MG63 (cell line): ENCODE results near the gene DLL3. TPM values are rescaled to one million over a fixed set of nuclear protein-coding genes. Genes with fewer than 3 reads are reported as not detected.

ENCODE experiments used
- DNase-seq: peaks from one replicate; pipeline ENCODE4 v3.0.0-alpha.2; 2020
- H3K27me3 ChIP-seq: fragments of 250-450 bp; sonication (Bioruptor Pico); 2 replicates; pipeline ENCODE4 v1.5.1; 2020; ENCODE audit warnings: mild to moderate bottlenecking, moderate library complexity
- H3K36me3 ChIP-seq: fragments of 250-450 bp; sonication (Bioruptor Pico); 2 replicates; pipeline ENCODE4 v1.5.1; 2020; ENCODE audit warnings: mild to moderate bottlenecking, moderate library complexity
- H3K4me3 ChIP-seq: fragments of 250-450 bp; sonication (Bioruptor Pico); 2 replicates; pipeline ENCODE4 v1.5.1; 2020; ENCODE audit warnings: mild to moderate bottlenecking, moderate library complexity
- H3K9me3 ChIP-seq: fragments of 250-450 bp; sonication (Bioruptor Pico); 2 replicates; pipeline ENCODE4 v1.5.1; 2020; ENCODE audit warnings: mild to moderate bottlenecking, moderate library complexity
- total RNA-seq: library from RNA; depleted of rRNA; stranded (reverse); fragments of >200 nt; shearing (Covaris generic); gene quantifications from 2 replicates; pipeline ENCODE4 v1.2.3, GENCODE V29; 2014; ENCODE audit warnings: low replicate concordance

Gene DLL3
- total RNA-seq, 1 experiment from 2014 or later, result 5.6 TPM

- DNase-seq, result no peak
- Histone ChIP-seq H3K9me3 (no peaks in the 10 kb centered on the region), H3K27me3 (no peaks in the 10 kb centered on the region), H3K36me3 (peaks cover 51% of the 10 kb centered on the region), H3K4me3 (peak overlapping the region; percentile 100)
Observed at GRCh38 chr19:39479916-39480315, 18.8 kb upstream of the DLL3 start.

- peak; percentile 98 for DNase-seq
- H3K36me3 ChIP-seq, result peaks cover 54% of the 10 kb centered on the region
- H3K27me3 ChIP-seq, result no peaks in the 10 kb centered on the region
- H3K4me3 ChIP-seq, result peak within 1 kb of the TSS; percentile 100
- no peaks in the 10 kb centered on the region for H3K9me3 ChIP-seq
Observed at GRCh38 chr19:39480337-39481228, 18.2 kb upstream of the DLL3 start, which contains the start of gene TIMM50. Gene TIMM50, plus strand, starts transcription at chr19:39480838. Its CDS starts 16 bp downstream, at chr19:39480854.

GRCh38 chr19:39481229-39481545 lies 17.6 kb upstream of the DLL3 start:
- H3K9me3 ChIP-seq, result no peaks in the 10 kb centered on the region
- DNase-seq, result peak; percentile 10
- no peaks in the 10 kb centered on the region for H3K27me3 ChIP-seq
- peaks cover 54% of the 10 kb centered on the region for H3K36me3 ChIP-seq
- H3K4me3 ChIP-seq, result peak overlapping the region; percentile 100

- no peaks in the 10 kb centered on the region for H3K27me3 ChIP-seq
- peaks cover 54% of the 10 kb centered on the region for H3K36me3 ChIP-seq
- H3K9me3 ChIP-seq, result no peaks in the 10 kb centered on the region
- H3K4me3 ChIP-seq, result peak overlapping the region; percentile 100
- DNase-seq, result no peak
Observed at GRCh38 chr19:39481676-39482075, 17.1 kb upstream of the DLL3 start.

- Histone ChIP-seq H3K27me3 (no peaks in the 10 kb centered on the region), H3K36me3 (peaks cover 64% of the 10 kb centered on the region), H3K4me3 (no peak overlapping the region), H3K9me3 (no peaks in the 10 kb centered on the region)
- no peak for DNase-seq
Observed at GRCh38 chr19:39483141-39483540, 15.6 kb upstream of the DLL3 start.

GRCh38 chr19:39489756-39490155 lies 9.0 kb upstream of the DLL3 start:
- Histone ChIP-seq H3K27me3 (no peaks in the 10 kb centered on the region), H3K4me3 (no peak overlapping the region), H3K9me3 (no peaks in the 10 kb centered on the region), H3K36me3 (peaks cover 56% of the 10 kb centered on the region)
- DNase-seq, result no peak

GRCh38 chr19:39492225-39492624 lies 6.5 kb upstream of the DLL3 start:
- no peak for DNase-seq
- Histone ChIP-seq H3K9me3 (no peaks in the 10 kb centered on the region), H3K27me3 (peaks cover 3% of the 10 kb centered on the region; the same call in 1 of the 2 replicates), H3K36me3 (peaks cover 33% of the 10 kb centered on the region), H3K4me3 (no peak overlapping the region)

- H3K36me3 ChIP-seq, result peaks cover 29% of the 10 kb centered on the region
- peaks cover 8% of the 10 kb centered on the region for H3K27me3 ChIP-seq
- no peak for DNase-seq
- H3K4me3 ChIP-seq, result no peak overlapping the region
- H3K9me3 ChIP-seq, result no peaks in the 10 kb centered on the region
Observed at GRCh38 chr19:39492788-39493187, 6.0 kb upstream of the DLL3 start.

GRCh38 chr19:39494661-39495060 lies 4.1 kb upstream of the DLL3 start:
- peaks cover 10% of the 10 kb centered on the region for H3K36me3 ChIP-seq
- H3K4me3 ChIP-seq, result no peak overlapping the region
- H3K27me3 ChIP-seq, result peaks cover 24% of the 10 kb centered on the region
- no peak for DNase-seq
- H3K9me3 ChIP-seq, result no peaks in the 10 kb centered on the region

GRCh38 chr19:39496063-39496462 lies 2.7 kb upstream of the DLL3 start:
- peaks cover 3% of the 10 kb centered on the region for H3K36me3 ChIP-seq
- H3K4me3 ChIP-seq, result no peak overlapping the region
- peaks cover 35% of the 10 kb centered on the region for H3K27me3 ChIP-seq
- no peak for DNase-seq
- no peaks in the 10 kb centered on the region for H3K9me3 ChIP-seq

- H3K27me3 ChIP-seq, result peaks cover 41% of the 10 kb centered on the region
- H3K9me3 ChIP-seq, result no peaks in the 10 kb centered on the region
- H3K36me3 ChIP-seq, result no peaks in the 10 kb centered on the region
- no peak for DNase-seq
- H3K4me3 ChIP-seq, result no peak overlapping the region
Observed at GRCh38 chr19:39497701-39497995, 1.1 kb upstream of the DLL3 start.

GRCh38 chr19:39497996-39498797 lies 550 bp upstream of the DLL3 start:
- DNase-seq, result peak; percentile 34
- no peaks in the 10 kb centered on the region for H3K36me3 ChIP-seq
- H3K4me3 ChIP-seq, result no peak overlapping the region
- H3K9me3 ChIP-seq, result no peaks in the 10 kb centered on the region
- peaks cover 41% of the 10 kb centered on the region for H3K27me3 ChIP-seq

GRCh38 chr19:39499932-39500331 lies 1.2 kb downstream of the DLL3 start:
- Histone ChIP-seq H3K27me3 (peaks cover 41% of the 10 kb centered on the region), H3K4me3 (no peak overlapping the region), H3K9me3 (no peaks in the 10 kb centered on the region), H3K36me3 (no peaks in the 10 kb centered on the region)
- no peak for DNase-seq

GRCh38 chr19:39500543-39500942 lies 1.8 kb downstream of the DLL3 start:
- DNase-seq, result no peak
- H3K4me3 ChIP-seq, result no peak overlapping the region
- H3K36me3 ChIP-seq, result no peaks in the 10 kb centered on the region
- H3K9me3 ChIP-seq, result no peaks in the 10 kb centered on the region
- peaks cover 41% of the 10 kb centered on the region for H3K27me3 ChIP-seq

- no peaks in the 10 kb centered on the region for H3K36me3 ChIP-seq
- no peak overlapping the region for H3K4me3 ChIP-seq
- no peaks in the 10 kb centered on the region for H3K9me3 ChIP-seq
- H3K27me3 ChIP-seq, result peaks cover 41% of the 10 kb centered on the region
- no peak for DNase-seq
Observed at GRCh38 chr19:39501340-39501739, 2.6 kb downstream of the DLL3 start.

GRCh38 chr19:39502640-39503417 lies 4.1 kb downstream of the DLL3 start:
- peak; percentile 65 for DNase-seq
- Histone ChIP-seq H3K27me3 (peaks cover 44% of the 10 kb centered on the region), H3K4me3 (no peak overlapping the region), H3K9me3 (no peaks in the 10 kb centered on the region), H3K36me3 (no peaks in the 10 kb centered on the region)

GRCh38 chr19:39506598-39506943 lies 7.8 kb downstream of the DLL3 start:
- Histone ChIP-seq H3K36me3 (no peaks in the 10 kb centered on the region), H3K4me3 (peak overlapping the region; percentile 66), H3K9me3 (no peaks in the 10 kb centered on the region), H3K27me3 (peaks cover 17% of the 10 kb centered on the region)
- no peak for DNase-seq
